ENCODE data around the gene VSTM5.

DNA sequence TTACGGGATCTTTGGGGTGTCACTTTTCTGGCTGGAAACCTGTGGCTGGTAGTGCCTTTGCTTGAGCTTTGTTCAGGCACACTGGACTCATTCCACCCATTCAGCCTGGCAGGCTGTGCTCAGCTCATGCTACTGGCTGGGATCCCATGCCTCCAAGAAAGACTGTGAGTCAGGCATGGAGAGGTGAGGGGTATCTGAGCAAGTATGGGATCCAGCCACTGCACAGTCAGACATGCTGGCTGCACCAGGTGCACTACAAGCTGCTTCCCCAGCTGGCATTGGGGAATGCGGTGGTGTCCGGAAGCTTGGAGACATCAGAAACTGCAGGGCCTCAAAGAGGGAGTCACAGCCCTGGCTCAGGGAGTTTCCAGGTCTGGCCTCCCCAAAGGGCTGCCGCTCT, 78.3 kb downstream of the VSTM5 start:
- TF ChIP-seq, protein P1, sequence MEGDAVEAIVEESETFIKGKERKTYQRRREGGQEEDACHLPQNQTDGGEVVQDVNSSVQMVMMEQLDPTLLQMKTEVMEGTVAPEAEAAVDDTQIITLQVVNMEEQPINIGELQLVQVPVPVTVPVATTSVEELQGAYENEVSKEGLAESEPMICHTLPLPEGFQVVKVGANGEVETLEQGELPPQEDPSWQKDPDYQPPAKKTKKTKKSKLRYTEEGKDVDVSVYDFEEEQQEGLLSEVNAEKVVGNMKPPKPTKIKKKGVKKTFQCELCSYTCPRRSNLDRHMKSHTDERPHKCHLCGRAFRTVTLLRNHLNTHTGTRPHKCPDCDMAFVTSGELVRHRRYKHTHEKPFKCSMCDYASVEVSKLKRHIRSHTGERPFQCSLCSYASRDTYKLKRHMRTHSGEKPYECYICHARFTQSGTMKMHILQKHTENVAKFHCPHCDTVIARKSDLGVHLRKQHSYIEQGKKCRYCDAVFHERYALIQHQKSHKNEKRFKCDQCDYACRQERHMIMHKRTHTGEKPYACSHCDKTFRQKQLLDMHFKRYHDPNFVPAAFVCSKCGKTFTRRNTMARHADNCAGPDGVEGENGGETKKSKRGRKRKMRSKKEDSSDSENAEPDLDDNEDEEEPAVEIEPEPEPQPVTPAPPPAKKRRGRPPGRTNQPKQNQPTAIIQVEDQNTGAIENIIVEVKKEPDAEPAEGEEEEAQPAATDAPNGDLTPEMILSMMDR (IDR thresholded peaks at IDR 0.05) = no peak
- TF ChIP-seq POLR2A (IDR thresholded peaks at IDR 0.05) = no peak
- no peak for TF ChIP-seq POLR2AphosphoS5 (IDR thresholded peaks at IDR 0.05; ENCODE audit: insufficient read depth in 1 of 2, low read depth in 1 of 2)

Measured in vagina (tissue), 2 donors.